NCI-H446 treated with DMSO at 0.1 percent for 48 hours (cell line): Measurements from ENCODE around the gene ZFP62.
"Not testable (repeated sequence)": the region's sequence is repeated elsewhere in the genome, so short reads cannot be mapped to it uniquely, and the experiment has no call there.

Experiments
- DNase-seq: peaks from one replicate; lab custom pipeline; 2025; lab: John Stamatoyannopoulos, UW

Gene ZFP62

GRCh38 chr5:180860887-180861822, at the start of gene ZFP62:
ZFP62 (minus strand) TSS chr5:180861276; CDS start chr5:180861219, 57 bp downstream.
- peak; percentile 74 for DNase-seq

- no peak for DNase-seq
Observed at GRCh38 chr5:180910735-180911134, 49.7 kb upstream of the ZFP62 start.

- no peak for DNase-seq
Observed at GRCh38 chr5:180910182-180910581, 49.1 kb upstream of the ZFP62 start.

GRCh38 chr5:180909782-180910181, 48.7 kb upstream of the ZFP62 start:
- no peak for DNase-seq

- no peak for DNase-seq
Observed at GRCh38 chr5:180908998-180909731, 48.1 kb upstream of the ZFP62 start.

GRCh38 chr5:180908400-180908799, 47.3 kb upstream of the ZFP62 start:
- no peak for DNase-seq

GRCh38 chr5:180901319-180902009, 40.4 kb upstream of the ZFP62 start:
- DNase-seq, result no peak

GRCh38 chr5:180900178-180900577, 39.1 kb upstream of the ZFP62 start:
- DNase-seq, result no peak

GRCh38 chr5:180898621-180899246, 37.7 kb upstream of the ZFP62 start, which contains the start of gene BTNL8:
BTNL8 (plus strand) TSS chr5:180899159; CDS start chr5:180899311, 152 bp downstream.
- no peak for DNase-seq

GRCh38 chr5:180895330-180895729, 34.3 kb upstream of the ZFP62 start:
- not testable (repeated sequence) for DNase-seq

GRCh38 chr5:180889381-180889780, 28.3 kb upstream of the ZFP62 start:
- DNase-seq, result no peak

- not testable (repeated sequence) for DNase-seq
Observed at GRCh38 chr5:180885845-180886529, 24.9 kb upstream of the ZFP62 start.

GRCh38 chr5:180875860-180876426, 14.9 kb upstream of the ZFP62 start:
- DNase-seq, result no peak

- no peak for DNase-seq
Observed at GRCh38 chr5:180874804-180875582, 13.9 kb upstream of the ZFP62 start.

GRCh38 chr5:180873615-180874520, 12.8 kb upstream of the ZFP62 start:
- no peak for DNase-seq

GRCh38 chr5:180872419-180872818, 11.3 kb upstream of the ZFP62 start:
- DNase-seq, result no peak

- no peak for DNase-seq
Observed at GRCh38 chr5:180870276-180871068, 9.4 kb upstream of the ZFP62 start.

- DNase-seq, result no peak
Observed at GRCh38 chr5:180869587-180869986, 8.5 kb upstream of the ZFP62 start.
